A673 (cell line): ENCODE measurements around the gene BST2.

Experiments
- CTCF ChIP-seq: fragments of 300-800, 200-600 bp; sonication (generic); conservative IDR thresholded peaks from 2 replicates; pipeline ENCODE4 v1.5.1; 2017; ENCODE audit warnings: low read depth, mild to moderate bottlenecking, antibody characterized with exemption, low read length, moderate library complexity, mixed read lengths
- EZH2 ChIP-seq: fragments of 200-600 bp; sonication (generic); IDR thresholded peaks from 2 replicates; pipeline ENCODE4 v1.6.1; 2017; ENCODE audit warnings: borderline replicate concordance, low read depth, mild to moderate bottlenecking, mixed read lengths, antibody characterized with exemption, low read length; ENCODE audit not compliant: poor library complexity, severe bottlenecking

- TF ChIP-seq CTCF (no peak), EZH2 (no peak)
Observed at GRCh38 chr19:17423429-17424208, 18.2 kb upstream of the BST2 start.
